Tibial artery (tissue), 4 donors: ENCODE measurements around the gene GLRA2.

Experiments used
- DNase-seq, 2 donors: peaks; one replicate each; pipeline ENCODE4 v3.0.0-alpha.2; 2019
- H3K27ac ChIP-seq, 2 donors: fragments of 200-600 bp; sonication (generic) in 1 of 2; 1 replicate in 1 of 2; 2 replicates in 1 of 2; pipeline ENCODE4 v1.5.1; 2018 to 2019; ENCODE audit warnings: mild to moderate bottlenecking in 1 of 2
- H3K27me3 ChIP-seq, 2 donors: fragments of 200-600 bp; sonication (generic) in 1 of 2; one replicate each; pipeline versions ENCODE4 v1.5.1 to v1.6.0; 2016 to 2019
- H3K36me3 ChIP-seq, 3 donors: fragments of 200-600 bp; sonication (generic) in 2 of 3; one replicate each; pipeline ENCODE4 v1.5.1; 2016 to 2019; ENCODE audit warnings: mild to moderate bottlenecking in 2 of 3
- H3K4me1 ChIP-seq, 4 donors: fragments of 200-600 bp; sonication (generic) in 2 of 4; 1 replicate in 3 of 4; 2 replicates in 1 of 4; pipeline ENCODE4 v1.5.1; 2016 to 2019
- H3K4me3 ChIP-seq, 2 donors: fragments of 200-600 bp; sonication (generic) in 1 of 2; 1 replicate in 1 of 2; 2 replicates in 1 of 2; pipeline ENCODE4 v1.5.1; 2018 to 2019; ENCODE audit warnings: mild to moderate bottlenecking in 2 of 2
- H3K9me3 ChIP-seq, 3 donors: fragments of 200-600 bp; sonication (generic) in 1 of 3; one replicate each; pipeline ENCODE4 v1.5.1; 2016 to 2019
- CTCF ChIP-seq, 2 experiments: fragments of 200-600 bp in 1 of 2; fragments of 450-650 bp in 1 of 2; IDR thresholded peaks; one replicate each; pipeline ENCODE4 v1.5.1; 2017 to 2019; ENCODE audit warnings: antibody characterized with exemption in 2 of 2, mild to moderate bottlenecking in 1 of 2, moderate library complexity in 1 of 2
- intact Hi-C: fragments of 100-400 bp; cut with DNase I; formaldehyde crosslinking; loops from one replicate; pipeline ENCODE4 v1.15.0; 2023; ENCODE audit warnings: low total_unique reads

The GLRA2 gene

GRCh38 chrX:14700982-14701381 is 171.6 kb downstream of the GLRA2 start:
- intact Hi-C loops = no loop called here
- H3K4me1 ChIP-seq = no peaks in the 10 kb centered on the region
- H3K4me3 ChIP-seq = no peak overlapping the region
- no peak for TF ChIP-seq CTCF (IDR thresholded peaks at IDR 0.05)
- H3K27ac ChIP-seq = no peak overlapping the region
- no peaks in the 10 kb centered on the region for H3K36me3 ChIP-seq
- no peak for DNase-seq
- H3K27me3 ChIP-seq = no peaks in the 10 kb centered on the region
- no peaks in the 10 kb centered on the region for H3K9me3 ChIP-seq

GRCh38 chrX:14702145-14702544 is 172.8 kb downstream of the GLRA2 start:
- Histone ChIP-seq H3K4me3 (no peak overlapping the region), H3K36me3 (no peaks in the 10 kb centered on the region), H3K4me1 (no peaks in the 10 kb centered on the region), H3K9me3 (no peaks in the 10 kb centered on the region), H3K27me3 (no peaks in the 10 kb centered on the region), H3K27ac (no peak overlapping the region)
- TF ChIP-seq CTCF (IDR thresholded peaks at IDR 0.05) = no peak
- intact Hi-C loops = no loop called here
- DNase-seq = no peak

DNA sequence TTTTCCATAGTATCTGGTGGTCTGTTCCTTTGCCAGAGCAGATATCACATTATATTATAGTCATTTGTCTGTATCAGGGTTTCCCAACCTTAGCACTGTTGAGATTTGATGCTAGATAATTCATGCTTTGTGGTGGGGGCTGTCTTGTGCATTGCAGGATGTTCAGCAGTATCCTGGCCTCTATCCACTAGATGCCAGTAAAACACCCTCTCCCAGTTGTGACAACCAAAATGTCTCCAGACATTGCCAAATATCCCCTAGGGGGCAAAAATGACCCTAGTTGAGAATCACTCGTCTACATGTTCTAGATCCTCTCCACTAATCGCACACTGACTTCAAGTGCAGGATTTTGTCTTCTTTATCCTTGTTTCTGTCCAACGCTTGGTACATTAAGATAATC is 182.8 kb downstream of the GLRA2 start:
- intact Hi-C loops = no loop called here
- Histone ChIP-seq H3K36me3 (no peaks in the 10 kb centered on the region), H3K4me1 (no peaks in the 10 kb centered on the region), H3K27ac (no peak overlapping the region), H3K9me3 (no peaks in the 10 kb centered on the region), H3K4me3 (no peak overlapping the region), H3K27me3 (no peaks in the 10 kb centered on the region)
- TF ChIP-seq CTCF (IDR thresholded peaks at IDR 0.05) = no peak
- no peak for DNase-seq

DNA sequence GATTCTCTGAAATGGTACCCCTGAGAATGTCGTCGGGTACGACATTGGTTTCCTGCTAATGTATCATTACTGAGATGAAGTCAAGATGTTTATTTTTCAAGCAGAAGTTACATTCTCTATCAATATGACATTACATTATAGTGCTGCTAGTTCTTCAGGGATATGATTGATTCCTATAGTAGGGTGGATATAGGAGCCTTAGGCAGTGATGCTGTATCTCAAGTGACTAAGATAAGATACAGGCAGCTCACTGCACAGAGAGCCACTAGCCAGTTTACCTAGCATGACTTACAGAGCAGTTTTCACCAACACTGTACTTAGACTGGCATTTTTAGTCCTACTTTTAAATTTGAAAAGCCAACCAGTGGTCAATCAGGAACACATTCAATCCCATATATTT is 188.6 kb downstream of the GLRA2 start:
- no peaks in the 10 kb centered on the region for H3K36me3 ChIP-seq
- no peaks in the 10 kb centered on the region for H3K9me3 ChIP-seq
- no peak overlapping the region for H3K4me3 ChIP-seq
- H3K4me1 ChIP-seq = no peaks in the 10 kb centered on the region
- H3K27me3 ChIP-seq = no peaks in the 10 kb centered on the region
- intact Hi-C loops = no loop called here
- TF ChIP-seq CTCF (IDR thresholded peaks at IDR 0.05) = no peak
- no peak overlapping the region for H3K27ac ChIP-seq
- DNase-seq = no peak

DNA sequence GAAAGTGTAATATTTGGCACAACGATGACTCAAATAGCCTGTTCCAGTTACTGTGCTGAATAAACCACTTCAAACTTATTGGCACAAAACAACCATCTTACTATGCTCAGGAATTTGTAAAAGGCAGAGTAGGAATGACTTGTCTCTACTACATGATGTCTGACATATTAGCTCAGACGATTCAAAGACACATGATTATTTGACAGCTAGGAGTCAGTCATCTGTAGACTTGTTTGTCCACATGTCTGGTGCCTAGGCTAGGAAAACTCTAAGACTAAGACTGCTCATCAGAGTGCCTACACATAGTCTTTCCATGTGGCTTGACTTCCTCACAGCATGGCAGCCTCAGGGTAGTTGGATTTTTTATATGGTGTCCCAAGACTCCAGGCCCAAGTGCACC is 189.1 kb downstream of the GLRA2 start:
- intact Hi-C loops = no loop called here
- H3K27me3 ChIP-seq = no peaks in the 10 kb centered on the region
- H3K36me3 ChIP-seq = no peaks in the 10 kb centered on the region
- no peak for DNase-seq
- no peak for TF ChIP-seq CTCF (IDR thresholded peaks at IDR 0.05)
- no peak overlapping the region for H3K27ac ChIP-seq
- no peaks in the 10 kb centered on the region for H3K4me1 ChIP-seq
- H3K9me3 ChIP-seq = no peaks in the 10 kb centered on the region
- H3K4me3 ChIP-seq = no peak overlapping the region

- intact Hi-C loops = no loop called here
- TF ChIP-seq CTCF (IDR thresholded peaks at IDR 0.05) = no peak
- no peaks in the 10 kb centered on the region for H3K27me3 ChIP-seq
- H3K4me1 ChIP-seq = no peaks in the 10 kb centered on the region
- no peaks in the 10 kb centered on the region for H3K9me3 ChIP-seq
- H3K36me3 ChIP-seq = no peaks in the 10 kb centered on the region
- H3K4me3 ChIP-seq = no peak overlapping the region
- no peak for DNase-seq
- no peak overlapping the region for H3K27ac ChIP-seq
These were observed 199.7 kb downstream of the GLRA2 start for GRCh38 chrX:14729058-14729457.
